Measurements from ENCODE around the gene IGSF10.

- no peak for TF ChIP-seq EZH2 (IDR thresholded peaks at IDR 0.05; ENCODE audit: low read depth, low read length, severe bottlenecking)
- TF ChIP-seq TBP (IDR thresholded peaks at IDR 0.05; ENCODE audit: low read depth, low read length) = no peak
- TF ChIP-seq, protein P1, sequence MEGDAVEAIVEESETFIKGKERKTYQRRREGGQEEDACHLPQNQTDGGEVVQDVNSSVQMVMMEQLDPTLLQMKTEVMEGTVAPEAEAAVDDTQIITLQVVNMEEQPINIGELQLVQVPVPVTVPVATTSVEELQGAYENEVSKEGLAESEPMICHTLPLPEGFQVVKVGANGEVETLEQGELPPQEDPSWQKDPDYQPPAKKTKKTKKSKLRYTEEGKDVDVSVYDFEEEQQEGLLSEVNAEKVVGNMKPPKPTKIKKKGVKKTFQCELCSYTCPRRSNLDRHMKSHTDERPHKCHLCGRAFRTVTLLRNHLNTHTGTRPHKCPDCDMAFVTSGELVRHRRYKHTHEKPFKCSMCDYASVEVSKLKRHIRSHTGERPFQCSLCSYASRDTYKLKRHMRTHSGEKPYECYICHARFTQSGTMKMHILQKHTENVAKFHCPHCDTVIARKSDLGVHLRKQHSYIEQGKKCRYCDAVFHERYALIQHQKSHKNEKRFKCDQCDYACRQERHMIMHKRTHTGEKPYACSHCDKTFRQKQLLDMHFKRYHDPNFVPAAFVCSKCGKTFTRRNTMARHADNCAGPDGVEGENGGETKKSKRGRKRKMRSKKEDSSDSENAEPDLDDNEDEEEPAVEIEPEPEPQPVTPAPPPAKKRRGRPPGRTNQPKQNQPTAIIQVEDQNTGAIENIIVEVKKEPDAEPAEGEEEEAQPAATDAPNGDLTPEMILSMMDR (IDR thresholded peaks at IDR 0.05; ENCODE audit: control extremely low read depth in 1 of 3, insufficient read depth in 1 of 3, low read depth in 1 of 3, low read length in 3 of 3) = no peak
- TF ChIP-seq SP2 (IDR thresholded peaks at IDR 0.05; ENCODE audit: low read length) = no peak
- no peak for TF ChIP-seq EP300 (IDR thresholded peaks at IDR 0.05; ENCODE audit: borderline replicate concordance in 1 of 2, low read depth in 2 of 2, low read length in 2 of 2)
Observed at GRCh38 chr3:151483488-151483887, 22.6 kb upstream of the IGSF10 start.
